Kidney (tissue), 14 donors: ENCODE results near the gene MYBPC2. TPM values are rescaled to one million over a fixed set of nuclear protein-coding genes. Genes with fewer than 3 reads are reported as not detected.

ENCODE experiments used
- DNase-seq, 5 donors: peaks; one replicate each; pipeline ENCODE4 v3.0.0-alpha.2; 2013 to 2020
- FAIRE-seq: peaks from 2 replicates; lab custom pipeline; 2012; peaks lifted over from hg19 to GRCh38; lab: Jason Lieb, UNC
- H3K27ac ChIP-seq, 2 donors: one replicate each; pipeline ENCODE4 v1.7.0; 2013; ENCODE audit warnings: low read depth in 2 of 2, low read length in 2 of 2, inconsistent platforms in 1 of 2
- H3K27me3 ChIP-seq: one replicate; pipeline ENCODE4 v1.7.1; 2013; ENCODE audit warnings: low read length, inconsistent platforms; ENCODE audit not compliant: control insufficient read depth, insufficient read depth
- H3K36me3 ChIP-seq, 3 donors: one replicate each; pipeline versions ENCODE4 v1.7.0 to v1.7.1; 2013; ENCODE audit warnings: low read length in 3 of 3, control low read depth in 1 of 3, inconsistent platforms in 1 of 3; ENCODE audit not compliant: insufficient read depth in 3 of 3, control insufficient read depth in 2 of 3
- H3K4me1 ChIP-seq, 3 donors: one replicate each; pipeline versions ENCODE4 v1.7.0 to v1.7.1; 2013; ENCODE audit warnings: low read length in 3 of 3, inconsistent platforms in 1 of 3, low read depth in 1 of 3; ENCODE audit not compliant: control insufficient read depth in 2 of 3, insufficient read depth in 2 of 3
- H3K4me3 ChIP-seq, 3 donors: one replicate each; pipeline versions ENCODE4 v1.7.0 to v1.8.1; 2013; ENCODE audit warnings: low read length in 3 of 3, control low read depth in 1 of 3, inconsistent platforms in 1 of 3
- H3K9ac ChIP-seq, 3 donors: one replicate each; pipeline versions ENCODE4 v1.7.0 to v1.7.1; 2013; ENCODE audit warnings: low read length in 3 of 3, control low read depth in 1 of 3, inconsistent platforms in 1 of 3
- H3K9me3 ChIP-seq, 3 donors: one replicate each; pipeline versions ENCODE4 v1.7.0 to v1.7.1; 2013; ENCODE audit warnings: low read length in 3 of 3, control low read depth in 1 of 3, inconsistent platforms in 1 of 3; ENCODE audit not compliant: control insufficient read depth in 2 of 3, insufficient read depth in 1 of 3
- intact Hi-C: fragments of 100-400 bp; cut with DNase I; formaldehyde crosslinking; loops from one replicate; pipeline ENCODE4 v1.11.1; 2022
- polyA plus RNA-seq: library from polyadenylated mRNA; stranded (reverse); fragments of 350-450 nt; fragmentation: Illumina TruSeq; extraction: RNeasy Lipid Tissue Mini Kit (QIAGEN cat#74804); gene quantifications from one replicate; pipeline ENCODE4 v1.2.3, GENCODE V29; 2014; ENCODE audit warnings: low read depth, low replicate concordance; ENCODE audit not compliant: insufficient read depth
- total RNA-seq: library from RNA; stranded (reverse); fragmentation: NEBNext Ultra II Directional; extraction: Animal tissue kit (Norgen Biotek cat#: 25700); gene quantifications from one replicate; pipeline ENCODE4 v1.2.1, GENCODE V29; 2021
- TF ChIP-seq, protein P1 (sequence below): IDR thresholded peaks from 3 replicates; pipeline ENCODE4 v1.5.1; 2012; ENCODE audit warnings: mild to moderate bottlenecking, moderate library complexity, borderline replicate concordance; ENCODE audit not compliant: insufficient read depth; ENCODE audit errors: extremely low read depth
- donor health status: control.
- donor health status: control.
- donor health status: control.
- donor health status: control.
- donor health status: control.
- donor health status: DM: yes; HTN: yes; CAD: no.
- donor health status: Normal renal cell carcinoma (clear cell type).

Gene MYBPC2
- total and polyA plus RNA-seq, 2 donors from 2014 or later, result 0.98 TPM; not detected in 1

DNA sequence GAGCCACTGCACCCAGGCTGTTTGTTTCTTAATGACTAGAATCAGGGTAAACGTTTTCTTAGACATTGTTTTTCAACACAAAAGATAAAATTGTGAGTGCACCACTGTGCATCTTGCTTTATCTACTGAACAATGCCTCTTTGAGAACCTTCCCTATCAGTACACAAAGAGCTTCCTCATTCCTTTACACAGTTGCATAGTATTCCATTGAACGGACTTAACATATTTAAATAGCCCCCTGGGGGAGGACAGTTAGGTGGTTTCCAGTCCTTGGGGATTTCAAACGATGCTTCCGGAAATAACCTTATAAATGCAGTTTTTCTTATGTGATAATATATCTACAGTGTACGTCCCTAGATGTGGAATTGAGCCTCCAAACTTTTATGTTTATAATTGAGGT is 39.9 kb upstream of the MYBPC2 start:
- Histone ChIP-seq H3K36me3 (no peaks in the 10 kb centered on the region), H3K9me3 (no peaks in the 10 kb centered on the region), H3K4me3 (no peak overlapping the region), H3K9ac (no peak overlapping the region), H3K27me3 (no peaks in the 10 kb centered on the region), H3K4me1 (no peaks in the 10 kb centered on the region), H3K27ac (no peak overlapping the region)
- intact Hi-C loops, result no loop called here
- DNase-seq (no peak), FAIRE-seq (no peak)
- TF ChIP-seq, protein P1, sequence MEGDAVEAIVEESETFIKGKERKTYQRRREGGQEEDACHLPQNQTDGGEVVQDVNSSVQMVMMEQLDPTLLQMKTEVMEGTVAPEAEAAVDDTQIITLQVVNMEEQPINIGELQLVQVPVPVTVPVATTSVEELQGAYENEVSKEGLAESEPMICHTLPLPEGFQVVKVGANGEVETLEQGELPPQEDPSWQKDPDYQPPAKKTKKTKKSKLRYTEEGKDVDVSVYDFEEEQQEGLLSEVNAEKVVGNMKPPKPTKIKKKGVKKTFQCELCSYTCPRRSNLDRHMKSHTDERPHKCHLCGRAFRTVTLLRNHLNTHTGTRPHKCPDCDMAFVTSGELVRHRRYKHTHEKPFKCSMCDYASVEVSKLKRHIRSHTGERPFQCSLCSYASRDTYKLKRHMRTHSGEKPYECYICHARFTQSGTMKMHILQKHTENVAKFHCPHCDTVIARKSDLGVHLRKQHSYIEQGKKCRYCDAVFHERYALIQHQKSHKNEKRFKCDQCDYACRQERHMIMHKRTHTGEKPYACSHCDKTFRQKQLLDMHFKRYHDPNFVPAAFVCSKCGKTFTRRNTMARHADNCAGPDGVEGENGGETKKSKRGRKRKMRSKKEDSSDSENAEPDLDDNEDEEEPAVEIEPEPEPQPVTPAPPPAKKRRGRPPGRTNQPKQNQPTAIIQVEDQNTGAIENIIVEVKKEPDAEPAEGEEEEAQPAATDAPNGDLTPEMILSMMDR, result no peak

DNA sequence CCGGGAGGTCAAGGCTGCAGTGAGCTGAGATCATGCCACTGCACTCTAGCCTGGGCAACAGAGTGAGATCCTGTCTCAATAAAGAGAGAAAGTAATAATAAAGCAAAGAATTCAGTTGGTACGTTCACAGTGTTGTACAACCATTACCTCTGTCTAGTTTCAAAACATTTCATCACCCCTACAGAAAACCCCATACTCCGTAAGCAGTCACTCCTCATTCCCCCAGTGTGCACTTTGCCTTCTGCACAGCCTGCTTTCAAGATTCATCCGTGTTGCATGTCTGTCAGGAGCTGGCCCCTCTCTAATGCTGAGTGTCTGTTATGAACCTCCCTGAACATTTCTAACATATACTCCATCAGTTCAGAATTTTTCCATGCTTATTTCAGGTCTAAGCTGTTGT is 39.1 kb upstream of the MYBPC2 start:
- H3K27me3 ChIP-seq, result no peaks in the 10 kb centered on the region
- DNase-seq (no peak), FAIRE-seq (no peak)
- no peak overlapping the region for H3K9ac ChIP-seq
- TF ChIP-seq, protein P1, result no peak
- no peak overlapping the region for H3K4me3 ChIP-seq
- no peaks in the 10 kb centered on the region for H3K4me1 ChIP-seq
- H3K36me3 ChIP-seq, result no peaks in the 10 kb centered on the region
- H3K27ac ChIP-seq, result no peak overlapping the region
- H3K9me3 ChIP-seq, result no peaks in the 10 kb centered on the region
- intact Hi-C loops, result no loop called here

DNA sequence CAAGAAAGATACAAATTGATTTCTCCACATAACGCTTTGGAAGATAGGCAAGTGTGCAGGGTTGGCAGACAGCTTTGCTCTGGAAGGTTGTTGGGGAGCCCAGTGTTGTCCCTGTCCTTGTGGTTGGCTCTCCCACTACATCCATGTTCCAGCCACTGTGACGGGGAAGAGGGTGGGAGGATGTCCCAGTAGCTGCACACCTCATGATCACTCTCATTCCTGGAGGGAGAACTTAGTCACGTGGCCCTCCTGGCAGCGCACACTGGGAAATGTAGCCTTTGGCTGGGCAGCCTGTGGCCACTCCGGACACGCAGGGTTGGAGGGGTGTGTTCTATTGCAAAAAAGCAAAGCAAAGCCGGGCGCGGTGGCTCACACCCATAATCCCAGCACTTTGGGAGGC is 38.7 kb upstream of the MYBPC2 start:
- intact Hi-C loops, result no loop called here
- no peaks in the 10 kb centered on the region for H3K9me3 ChIP-seq
- no peak for FAIRE-seq
- DNase-seq, result peak in 1 of 5 donors; percentile 39
- no peaks in the 10 kb centered on the region for H3K27me3 ChIP-seq
- H3K9ac ChIP-seq, result no peak overlapping the region
- H3K36me3 ChIP-seq, result no peaks in the 10 kb centered on the region
- TF ChIP-seq, protein P1, result no peak
- no peaks in the 10 kb centered on the region for H3K4me1 ChIP-seq
- H3K27ac ChIP-seq, result no peak overlapping the region
- no peak overlapping the region for H3K4me3 ChIP-seq
